Activated CD8-positive, alpha-beta T cell treated with anti-CD3 and anti-CD28 coated beads for 36 hours (primary cell): ENCODE measurements around the gene CDC14B. TPM values are rescaled to one million over a fixed set of nuclear protein-coding genes. Genes with fewer than 3 reads are reported as not detected.

Experiments used
- ATAC-seq: fragments of 200-7000 bp; cut with Tn5 transposase; one replicate; pipeline ENCODE4 v1.10.0; 2021; ENCODE audit warnings: mild to moderate bottlenecking, moderate library complexity
- CTCF ChIA-PET: fragments of 350-600 bp; sonication (Branson Sonifier 250); formaldehyde crosslinking; loops from one replicate; lab custom pipeline; 2021; ENCODE audit warnings: antibody characterized with exemption; lab: Charles Lee
- POLR2A ChIA-PET: fragments of 350-600 bp; sonication (Branson Sonifier 250); formaldehyde crosslinking; loops from one replicate; lab custom pipeline; 2021; ENCODE audit warnings: antibody characterized with exemption; lab: Charles Lee
- DNase-seq: peaks from one replicate; pipeline ENCODE4 v3.0.0-alpha.2; 2020
- H3K27ac Mint-ChIP-seq: one replicate; pipeline ENCODE4 v1.8.0; 2021; ENCODE audit warnings: mild to moderate bottlenecking, mixed read lengths
- H3K27me3 Mint-ChIP-seq: one replicate; pipeline ENCODE4 v1.8.0; 2021; ENCODE audit warnings: mixed read lengths
- H3K36me3 Mint-ChIP-seq: one replicate; pipeline ENCODE4 v1.8.0; 2021; ENCODE audit warnings: low read depth, mixed read lengths
- H3K4me1 Mint-ChIP-seq: one replicate; pipeline ENCODE4 v1.8.0; 2021; ENCODE audit warnings: low read depth, mixed read lengths
- H3K4me3 Mint-ChIP-seq: one replicate; pipeline ENCODE4 v1.8.0; 2021; ENCODE audit warnings: mild to moderate bottlenecking, moderate library complexity, mixed read lengths
- H3K9me3 Mint-ChIP-seq: one replicate; pipeline ENCODE4 v1.8.0; 2021; ENCODE audit warnings: mixed read lengths
- CTCF ChIP-seq: fragments of 200-600 bp; IDR thresholded peaks from one replicate; pipeline ENCODE4 v1.8.0; 2022; ENCODE audit warnings: antibody characterized with exemption, mild to moderate bottlenecking
- intact Hi-C: fragments of 100-400 bp; cut with micrococcal nuclease; formaldehyde crosslinking; loops from one replicate; pipeline ENCODE4 v1.10.0; 2022
- total RNA-seq, 2 experiments: library from RNA; stranded (reverse); gene quantifications; one replicate each; pipeline ENCODE4 v1.2.3, GENCODE V29; 2021

The CDC14B gene
- total RNA-seq, 2 experiments from 2014 or later: 0.27 to 0.54 TPM

- Mint-ChIP-seq H3K27me3 (no peaks in the 10 kb centered on the region), H3K36me3 (no peaks in the 10 kb centered on the region), H3K9me3 (no peaks in the 10 kb centered on the region), H3K4me3 (no peak overlapping the region), H3K27ac (no peak overlapping the region), H3K4me1 (peaks cover 17% of the 10 kb centered on the region)
- ATAC-seq (no peak), DNase-seq (no peak)
- intact Hi-C loops: no loop called here
- TF ChIP-seq CTCF: no peak
- ChIA-PET POLR2A (no interaction called here), CTCF (no interaction called here)
Observed at GRCh38 chr9:96519095-96519494, 100.5 kb downstream of the CDC14B start.

GRCh38 chr9:96515621-96516470, 103.8 kb downstream of the CDC14B start:
- ATAC-seq: no peak
- CTCF ChIA-PET: no interaction called here
- no peak overlapping the region for H3K27ac Mint-ChIP-seq

GRCh38 chr9:96514800-96515158, 104.9 kb downstream of the CDC14B start:
- Mint-ChIP-seq H3K9me3 (no peaks in the 10 kb centered on the region), H3K27me3 (no peaks in the 10 kb centered on the region), H3K4me1 (peaks cover 4% of the 10 kb centered on the region), H3K4me3 (no peak overlapping the region), H3K36me3 (no peaks in the 10 kb centered on the region), H3K27ac (no peak overlapping the region)
- ChIA-PET POLR2A (no interaction called here), CTCF (no interaction called here)
- DNase-seq (no peak), ATAC-seq (no peak)
- TF ChIP-seq CTCF: no peak
- intact Hi-C loops: no loop called here

More at GRCh38 chr9:96515621-96516470, 103.8 kb downstream of the CDC14B start:
- no peak for TF ChIP-seq CTCF
- H3K27me3 Mint-ChIP-seq: no peaks in the 10 kb centered on the region
- no peaks in the 10 kb centered on the region for H3K36me3 Mint-ChIP-seq
- intact Hi-C loops: no loop called here
- no peak overlapping the region for H3K4me3 Mint-ChIP-seq
- no peaks in the 10 kb centered on the region for H3K9me3 Mint-ChIP-seq
- POLR2A ChIA-PET: no interaction called here
- no peaks in the 10 kb centered on the region for H3K4me1 Mint-ChIP-seq
- DNase-seq: no peak

- POLR2A ChIA-PET: no interaction called here
- no peaks in the 10 kb centered on the region for H3K27me3 Mint-ChIP-seq
- DNase-seq (no peak), ATAC-seq (no peak)
- no peaks in the 10 kb centered on the region for H3K9me3 Mint-ChIP-seq
- no peak overlapping the region for H3K4me3 Mint-ChIP-seq
- CTCF ChIA-PET: interaction anchor here (0.9 kb wide), 1 partner anchor 282 kb away, joined by 3 read pairs; no protein-coding TSS in a partner anchor
- H3K36me3 Mint-ChIP-seq: no peaks in the 10 kb centered on the region
- TF ChIP-seq CTCF: no peak
- H3K4me1 Mint-ChIP-seq: peaks cover 4% of the 10 kb centered on the region
- no peak overlapping the region for H3K27ac Mint-ChIP-seq
- intact Hi-C loops: no loop called here
Observed at GRCh38 chr9:96514108-96514799, 105.4 kb downstream of the CDC14B start.

GRCh38 chr9:96513622-96514021, 106.0 kb downstream of the CDC14B start:
- TF ChIP-seq CTCF: no peak
- ChIA-PET CTCF (interaction anchor here (0.9 kb wide), 1 partner anchor 281 kb away, joined by 3 read pairs; no protein-coding TSS in a partner anchor), POLR2A (no interaction called here)
- peaks cover 4% of the 10 kb centered on the region for H3K4me1 Mint-ChIP-seq
- H3K36me3 Mint-ChIP-seq: no peaks in the 10 kb centered on the region
- ATAC-seq (no peak), DNase-seq (no peak)
- no peak overlapping the region for H3K27ac Mint-ChIP-seq
- H3K27me3 Mint-ChIP-seq: no peaks in the 10 kb centered on the region
- intact Hi-C loops: no loop called here
- H3K4me3 Mint-ChIP-seq: no peak overlapping the region
- H3K9me3 Mint-ChIP-seq: no peaks in the 10 kb centered on the region
